Esophagus (tissue), 2 donors: ENCODE results near the gene SMAD4. TPM values are rescaled to one million over a fixed set of nuclear protein-coding genes. Genes with fewer than 3 reads are reported as not detected.
"Not testable (repeated sequence)": the region's sequence is repeated elsewhere in the genome, so short reads cannot be mapped to it uniquely, and the experiment has no call there.

Experiments used
- H3K27ac ChIP-seq, 2 donors: one replicate each; pipeline ENCODE4 v1.5.1; 2013; ENCODE audit warnings: low read depth in 2 of 2, mild to moderate bottlenecking in 2 of 2, inconsistent platforms in 1 of 2, low read length in 1 of 2, moderate library complexity in 1 of 2
- H3K27me3 ChIP-seq, 2 donors: one replicate each; pipeline ENCODE4 v1.6.1; 2013; ENCODE audit warnings: low read length in 2 of 2, control low read depth in 1 of 2, mild to moderate bottlenecking in 1 of 2; ENCODE audit not compliant: insufficient read depth in 2 of 2, control insufficient read depth in 1 of 2
- H3K36me3 ChIP-seq, 2 donors: one replicate each; pipeline ENCODE4 v1.6.1; 2013; ENCODE audit warnings: low read length in 1 of 2; ENCODE audit not compliant: control insufficient read depth in 2 of 2, insufficient read depth in 2 of 2
- H3K4me1 ChIP-seq, 2 donors: one replicate each; pipeline ENCODE4 v1.6.1; 2013; ENCODE audit warnings: low read length in 1 of 2; ENCODE audit not compliant: control insufficient read depth in 2 of 2, insufficient read depth in 2 of 2
- H3K4me3 ChIP-seq, 2 donors: one replicate each; pipeline ENCODE4 v1.5.1; 2013; ENCODE audit warnings: low read length in 2 of 2, mild to moderate bottlenecking in 2 of 2, low read depth in 1 of 2, moderate library complexity in 1 of 2
- H3K9me3 ChIP-seq, 2 donors: one replicate each; pipeline ENCODE4 v1.6.1; 2013; ENCODE audit warnings: mild to moderate bottlenecking in 2 of 2, low read depth in 1 of 2, low read length in 1 of 2, moderate library complexity in 1 of 2; ENCODE audit not compliant: control insufficient read depth in 2 of 2, insufficient read depth in 1 of 2
- WGBS, 2 donors: extraction: QIAGEN DNeasy Blood & Tissue Kit; methylation state at CpG; one replicate each; pipeline ENCODE4 v1.1.7; 2013; 5-methylcytosine and 5-hydroxymethylcytosine counted together
- polyA plus RNA-seq, 2 donors: library from polyadenylated mRNA; stranded (reverse); fragments of 200-250 nt; gene quantifications; one replicate each; pipeline ENCODE4 v1.2.3, GENCODE V29; 2013
- donor health status: healthy with polysubstance abuse.
- donor health status: Bipolar disorder and iron deficiency.

SMAD4 gene
- polyA plus RNA-seq, 2 donors, result 6.1 to 16.3 TPM

DNA sequence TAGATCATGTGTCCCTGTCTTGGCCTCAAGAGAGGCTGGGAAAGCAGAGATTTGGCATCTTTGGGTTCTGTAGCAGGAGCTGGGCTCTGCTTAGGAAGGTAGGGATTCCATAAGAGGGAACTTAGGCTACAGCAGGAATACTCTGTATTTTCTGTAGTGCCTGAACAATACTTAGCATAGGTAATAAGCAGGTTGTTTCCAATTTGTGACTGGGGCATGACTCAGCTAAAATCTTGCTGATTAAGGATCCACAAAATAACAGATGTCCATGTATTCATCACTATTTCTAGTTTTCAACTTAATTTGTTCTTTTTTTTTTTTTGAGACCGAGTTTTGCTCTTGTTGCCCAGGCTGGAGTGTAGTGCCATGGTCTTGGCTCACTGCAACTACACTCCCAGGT, 68.5 kb downstream of the SMAD4 start:
- Histone ChIP-seq H3K4me1 (no peaks in the 10 kb centered on the region), H3K36me3 (no peaks in the 10 kb centered on the region), H3K4me3 (no peak overlapping the region), H3K9me3 (no peaks in the 10 kb centered on the region), H3K27me3 (no peaks in the 10 kb centered on the region), H3K27ac (no peak overlapping the region)
- 88% methylated on average over 1 of the region's 1 CpG for WGBS, 2 donors

DNA sequence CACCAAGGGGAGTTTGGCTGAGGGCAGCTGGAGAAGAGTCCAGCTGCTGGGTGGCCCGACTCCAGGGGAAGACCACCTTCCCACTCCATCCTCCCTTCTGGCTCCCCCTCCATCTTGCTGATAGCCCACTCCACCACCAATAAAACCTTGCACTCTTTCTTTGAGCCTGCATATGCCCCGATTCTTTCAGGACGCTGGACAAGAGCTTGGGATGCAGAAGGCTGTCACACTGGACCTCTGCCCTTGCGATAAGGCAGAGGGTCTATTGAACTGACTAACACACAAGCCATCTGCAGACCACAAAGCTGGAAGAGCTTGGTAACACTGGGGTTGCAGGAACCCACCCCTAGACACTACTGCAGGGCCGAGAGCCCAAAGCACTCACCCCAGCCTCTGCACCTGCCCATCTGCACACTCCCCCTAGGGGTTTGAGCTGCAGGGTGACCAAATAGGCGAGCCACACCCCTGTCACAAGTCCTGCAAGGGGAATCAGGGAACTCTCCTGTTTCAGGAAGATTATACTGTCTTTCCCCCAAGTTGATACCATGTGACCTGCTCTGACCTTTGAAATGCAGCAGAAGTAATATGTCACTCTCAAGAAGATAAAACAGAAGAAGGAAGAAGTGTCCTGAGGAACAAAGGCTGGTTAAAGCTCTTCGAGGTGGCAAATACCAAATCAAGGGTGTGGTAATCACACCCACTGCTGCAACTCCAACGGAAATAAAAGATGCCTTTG, 70.5 kb downstream of the SMAD4 start:
- Histone ChIP-seq H3K4me1 (no peaks in the 10 kb centered on the region), H3K4me3 (no peak overlapping the region), H3K27me3 (no peaks in the 10 kb centered on the region), H3K27ac (no peak overlapping the region), H3K9me3 (no peaks in the 10 kb centered on the region), H3K36me3 (no peaks in the 10 kb centered on the region)
- 80% methylated on average over 8 of the region's 8 CpGs for WGBS, 2 donors

GRCh38 chr18:51107082-51107481, 77.1 kb downstream of the SMAD4 start:
- WGBS, 2 donors, result 58 to 69% methylated on average over 6 of the region's 6 CpGs
- no peaks in the 10 kb centered on the region for H3K36me3 ChIP-seq

DNA sequence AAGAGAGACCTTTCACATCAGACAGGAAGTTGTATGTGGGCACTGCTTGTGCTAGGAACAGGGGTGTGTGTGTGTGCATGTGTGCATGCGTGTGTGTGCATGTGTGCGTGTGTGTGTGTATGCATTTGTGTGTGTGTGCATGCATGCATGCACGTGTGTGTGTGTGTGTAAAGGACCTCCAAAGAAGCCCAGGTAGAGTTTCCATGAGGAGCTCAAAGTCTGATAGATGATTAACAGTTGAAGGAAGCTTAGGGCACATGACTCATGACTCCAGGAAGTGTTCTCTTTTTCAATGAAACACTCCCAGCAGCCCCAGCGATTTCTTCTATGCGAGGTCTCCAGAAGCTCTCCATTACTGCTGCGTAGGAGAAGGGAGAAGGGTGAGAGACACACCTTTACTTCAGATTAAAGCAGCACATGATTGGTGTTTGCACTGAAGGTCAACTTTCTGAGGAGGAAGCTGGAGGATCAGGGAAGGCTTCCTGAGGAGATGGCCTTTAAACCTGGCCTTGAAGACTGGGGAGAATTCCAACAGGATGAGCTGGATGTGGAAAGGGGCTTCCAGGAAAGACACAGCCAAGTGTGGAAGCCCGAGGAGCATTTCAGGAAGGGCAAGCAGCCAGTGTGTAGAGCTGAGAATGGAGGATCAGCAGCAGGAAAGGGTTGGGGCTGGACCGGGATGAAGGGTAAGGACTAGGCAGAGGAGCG, 77.7 kb downstream of the SMAD4 start:
- Histone ChIP-seq H3K9me3 (no peaks in the 10 kb centered on the region), H3K4me1 (peaks cover 0 to 2% of the 10 kb centered on the region in 2 donors), H3K4me3 (no peak overlapping the region), H3K27ac (no peak overlapping the region), H3K27me3 (no peaks in the 10 kb centered on the region), H3K36me3 (no peaks in the 10 kb centered on the region)
- 75 to 76% methylated on average over 9 of the region's 9 CpGs for WGBS, 2 donors

More at GRCh38 chr18:51107082-51107481, 77.1 kb downstream of the SMAD4 start:
- Histone ChIP-seq H3K9me3 (no peaks in the 10 kb centered on the region), H3K27me3 (no peaks in the 10 kb centered on the region), H3K4me1 (peaks cover 0 to 2% of the 10 kb centered on the region in 2 donors), H3K27ac (no peak overlapping the region), H3K4me3 (no peak overlapping the region)

- no peaks in the 10 kb centered on the region for H3K36me3 ChIP-seq
- H3K4me3 ChIP-seq, result no peak overlapping the region
- H3K4me1 ChIP-seq, result peaks cover 0 to 2% of the 10 kb centered on the region in 2 donors
- no peaks in the 10 kb centered on the region for H3K27me3 ChIP-seq
- no peak overlapping the region for H3K27ac ChIP-seq
- 78 to 79% methylated on average over 5 of the region's 5 CpGs for WGBS, 2 donors
- H3K9me3 ChIP-seq, result no peaks in the 10 kb centered on the region
Observed at GRCh38 chr18:51108330-51108729, 78.3 kb downstream of the SMAD4 start.

DNA sequence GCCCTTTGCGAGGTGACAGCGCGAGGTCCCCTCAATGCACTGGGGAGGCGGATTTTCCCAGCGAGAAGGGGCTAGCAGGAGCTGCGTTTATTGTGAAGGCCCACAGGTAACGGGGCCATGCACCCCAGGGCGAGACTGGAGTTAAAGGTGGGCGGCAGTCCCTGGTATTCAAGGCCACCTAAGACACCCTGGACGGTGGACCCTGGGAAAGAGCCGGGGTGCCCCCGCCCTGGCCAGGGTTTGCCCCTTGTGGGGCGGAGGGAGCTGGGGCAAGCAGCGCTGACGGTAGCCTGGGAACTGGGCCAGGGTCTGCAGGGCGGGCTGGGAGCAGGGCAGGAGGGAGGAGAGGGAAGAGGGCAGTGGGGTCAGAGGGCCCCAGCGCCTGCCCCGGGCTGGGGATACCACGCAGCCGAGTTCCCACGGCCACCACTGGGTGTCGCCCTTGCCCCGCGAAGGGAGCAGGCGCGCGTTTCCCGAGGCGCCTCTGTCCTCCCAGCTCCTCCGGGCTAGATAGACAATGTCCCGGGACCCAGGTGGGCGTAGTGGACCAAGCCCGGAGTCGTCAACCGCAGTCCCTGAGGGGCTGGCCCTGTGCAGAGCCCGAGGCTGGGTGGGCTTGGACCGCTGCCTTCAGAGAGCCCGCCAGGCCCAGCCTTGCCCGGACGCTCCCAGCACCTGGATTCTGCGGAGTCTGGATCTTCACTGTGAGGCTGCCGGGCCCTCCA, 80.2 kb downstream of the SMAD4 start:
- 37 to 40% methylated on average over 40 to 42 of the region's 42 CpGs for WGBS, 2 donors

GRCh38 chr18:51111633-51112355, 81.8 kb downstream of the SMAD4 start:
- H3K27me3 ChIP-seq, H3K27ac ChIP-seq, H3K4me1 ChIP-seq, H3K4me3 ChIP-seq, H3K9me3 ChIP-seq, H3K36me3 ChIP-seq: not testable (repeated sequence)
- 93 to 95% methylated on average over 24 of the region's 24 CpGs for WGBS, 2 donors

More for the DNA sequence above, 80.2 kb downstream of the SMAD4 start:
- no peak overlapping the region for H3K4me3 ChIP-seq
- H3K27ac ChIP-seq, result no peak overlapping the region
- no peaks in the 10 kb centered on the region for H3K9me3 ChIP-seq
- peaks cover 0 to 2% of the 10 kb centered on the region in 2 donors for H3K4me1 ChIP-seq
- H3K36me3 ChIP-seq, result no peaks in the 10 kb centered on the region
- H3K27me3 ChIP-seq, result no peaks in the 10 kb centered on the region

DNA sequence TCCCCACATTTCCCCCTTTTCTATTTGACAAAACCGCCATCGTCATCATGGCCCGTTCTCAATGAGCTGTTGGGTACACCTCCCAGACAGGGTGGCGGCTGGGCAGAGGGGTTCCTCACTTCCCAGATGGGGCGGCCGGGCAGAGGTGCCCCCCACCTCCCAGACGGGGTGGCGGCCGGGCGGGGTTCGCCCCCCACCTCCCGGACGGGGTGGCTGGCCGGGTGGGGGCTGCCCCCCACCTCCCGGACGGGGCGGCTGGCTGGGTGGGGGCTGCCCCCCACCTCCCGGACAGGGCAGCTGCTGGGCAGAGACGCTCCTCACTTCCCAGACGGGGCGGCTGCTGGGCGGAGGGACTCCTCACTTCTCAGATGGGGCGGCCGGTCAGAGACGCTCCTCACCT, 87.0 kb downstream of the SMAD4 start:
- 91 to 95% methylated on average over 19 to 25 of the region's 25 CpGs for WGBS, 2 donors
- H3K27me3 ChIP-seq, H3K4me1 ChIP-seq, H3K4me3 ChIP-seq, H3K27ac ChIP-seq, H3K36me3 ChIP-seq, H3K9me3 ChIP-seq: not testable (repeated sequence)

DNA sequence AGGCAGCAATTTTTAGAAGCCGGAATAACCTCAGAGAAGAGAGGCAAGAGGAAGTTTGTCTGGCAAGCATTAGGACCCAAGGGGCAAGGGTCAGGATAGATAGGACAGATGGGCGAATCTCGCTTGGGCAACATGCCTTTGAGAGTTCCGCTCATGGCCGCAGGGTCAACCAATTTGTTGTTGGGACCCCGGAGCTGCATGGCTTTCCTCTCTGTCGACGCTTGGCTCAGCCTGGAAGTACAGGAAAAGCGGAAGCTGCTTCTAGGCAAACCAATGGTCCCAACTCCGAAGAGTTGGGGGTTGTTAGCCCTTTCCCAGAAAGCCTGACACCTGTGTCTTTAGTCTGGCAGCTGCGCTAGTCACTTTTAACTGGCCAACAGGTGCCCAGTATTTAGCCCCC, 89.5 kb downstream of the SMAD4 start:
- not testable (repeated sequence) for H3K36me3 ChIP-seq, H3K4me3 ChIP-seq, H3K27me3 ChIP-seq, H3K9me3 ChIP-seq, H3K4me1 ChIP-seq, H3K27ac ChIP-seq
- 94 to 96% methylated on average over 11 of the region's 11 CpGs for WGBS, 2 donors
